A549 treated with RU486 at 1 μM for 4 hours (cell line): Measurements from ENCODE around the gene CDC34. TPM values are rescaled to one million over a fixed set of nuclear protein-coding genes. Genes with fewer than 3 reads are reported as not detected.

Source experiments
- total RNA-seq: library from RNA; stranded (reverse); fragments of 200-300 nt; extraction: Qiagen RNA extraction; gene quantifications from 5 replicates; pipeline ENCODE4 v1.2.3, GENCODE V29; 2022; ENCODE audit warnings: low read depth

CDC34 gene, protein sequence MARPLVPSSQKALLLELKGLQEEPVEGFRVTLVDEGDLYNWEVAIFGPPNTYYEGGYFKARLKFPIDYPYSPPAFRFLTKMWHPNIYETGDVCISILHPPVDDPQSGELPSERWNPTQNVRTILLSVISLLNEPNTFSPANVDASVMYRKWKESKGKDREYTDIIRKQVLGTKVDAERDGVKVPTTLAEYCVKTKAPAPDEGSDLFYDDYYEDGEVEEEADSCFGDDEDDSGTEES
- 59.4 to 109 TPM (median 103 TPM) in 5 replicates for total RNA-seq

DNA sequence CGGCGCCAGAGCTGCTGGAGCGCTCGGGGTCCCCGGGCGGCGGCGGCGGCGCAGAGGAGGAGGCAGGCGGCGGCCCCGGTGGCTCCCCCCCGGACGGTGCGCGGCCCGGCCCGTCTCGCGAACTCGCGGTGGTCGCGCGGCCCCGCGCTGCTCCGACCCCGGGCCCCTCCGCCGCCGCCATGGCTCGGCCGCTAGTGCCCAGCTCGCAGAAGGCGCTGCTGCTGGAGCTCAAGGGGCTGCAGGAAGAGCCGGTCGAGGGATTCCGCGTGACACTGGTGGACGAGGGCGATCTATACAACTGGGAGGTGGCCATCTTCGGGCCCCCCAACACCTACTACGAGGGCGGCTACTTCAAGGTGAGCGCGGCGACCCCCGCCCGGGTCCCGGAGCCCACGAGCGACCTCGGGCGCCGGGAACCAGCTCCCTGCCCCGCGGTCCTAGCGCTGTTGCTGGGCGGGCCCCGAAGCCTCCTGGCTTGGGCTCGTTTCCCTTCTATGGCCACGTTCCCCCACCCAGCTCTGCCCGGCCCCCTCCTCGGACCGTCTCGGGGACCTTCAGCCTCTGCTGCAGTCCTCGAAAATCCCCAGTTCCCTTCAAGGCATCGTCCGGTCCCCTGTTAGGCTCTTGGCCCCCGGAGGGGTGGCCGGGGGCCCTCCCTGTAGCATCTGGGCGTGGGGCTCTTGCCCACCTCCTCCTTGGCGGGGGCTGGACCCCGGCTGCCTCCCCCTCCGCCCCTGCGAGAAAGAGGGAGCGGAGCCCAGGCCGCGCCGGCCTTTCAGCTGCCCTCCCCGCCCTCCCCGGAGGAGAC lies at the start of gene CDC34:
Gene CDC34 (plus strand): TSS at position 8 of the 808 bp plus-strand sequence. CDS start 172 bp downstream, at position 180.

DNA sequence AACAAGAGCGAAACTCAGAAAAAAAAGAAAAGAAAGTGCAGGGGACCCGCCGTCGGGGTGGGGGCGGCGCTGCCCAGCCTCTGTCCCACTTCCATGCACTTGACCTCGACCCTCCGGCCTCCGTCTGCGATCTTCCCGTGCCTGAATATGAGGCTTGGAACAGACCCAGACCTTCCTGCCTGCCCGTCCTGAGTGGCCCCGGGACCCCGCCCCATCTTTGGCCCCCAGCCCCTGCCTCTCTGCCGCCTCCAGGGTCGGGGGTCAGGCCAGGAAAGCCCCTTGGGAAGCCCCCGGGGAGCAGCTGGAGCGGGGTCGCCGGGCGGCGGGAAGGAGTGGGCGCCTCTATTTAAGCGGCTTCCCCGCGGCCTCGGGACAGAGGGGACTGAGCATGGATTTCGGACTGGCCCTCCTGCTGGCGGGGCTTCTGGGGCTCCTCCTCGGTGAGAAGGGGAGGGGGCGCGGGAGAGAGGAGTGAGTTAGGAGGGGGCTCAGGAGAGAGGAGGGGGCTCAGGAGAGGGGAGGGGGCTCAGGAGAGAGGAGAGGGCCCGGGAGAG lies 35.4 kb upstream of the CDC34 start, which contains the start of gene MADCAM1:
Gene MADCAM1 (plus strand): TSS at position 375 of the 554 bp plus-strand sequence. CDS start 14 bp downstream, at position 389.

DNA sequence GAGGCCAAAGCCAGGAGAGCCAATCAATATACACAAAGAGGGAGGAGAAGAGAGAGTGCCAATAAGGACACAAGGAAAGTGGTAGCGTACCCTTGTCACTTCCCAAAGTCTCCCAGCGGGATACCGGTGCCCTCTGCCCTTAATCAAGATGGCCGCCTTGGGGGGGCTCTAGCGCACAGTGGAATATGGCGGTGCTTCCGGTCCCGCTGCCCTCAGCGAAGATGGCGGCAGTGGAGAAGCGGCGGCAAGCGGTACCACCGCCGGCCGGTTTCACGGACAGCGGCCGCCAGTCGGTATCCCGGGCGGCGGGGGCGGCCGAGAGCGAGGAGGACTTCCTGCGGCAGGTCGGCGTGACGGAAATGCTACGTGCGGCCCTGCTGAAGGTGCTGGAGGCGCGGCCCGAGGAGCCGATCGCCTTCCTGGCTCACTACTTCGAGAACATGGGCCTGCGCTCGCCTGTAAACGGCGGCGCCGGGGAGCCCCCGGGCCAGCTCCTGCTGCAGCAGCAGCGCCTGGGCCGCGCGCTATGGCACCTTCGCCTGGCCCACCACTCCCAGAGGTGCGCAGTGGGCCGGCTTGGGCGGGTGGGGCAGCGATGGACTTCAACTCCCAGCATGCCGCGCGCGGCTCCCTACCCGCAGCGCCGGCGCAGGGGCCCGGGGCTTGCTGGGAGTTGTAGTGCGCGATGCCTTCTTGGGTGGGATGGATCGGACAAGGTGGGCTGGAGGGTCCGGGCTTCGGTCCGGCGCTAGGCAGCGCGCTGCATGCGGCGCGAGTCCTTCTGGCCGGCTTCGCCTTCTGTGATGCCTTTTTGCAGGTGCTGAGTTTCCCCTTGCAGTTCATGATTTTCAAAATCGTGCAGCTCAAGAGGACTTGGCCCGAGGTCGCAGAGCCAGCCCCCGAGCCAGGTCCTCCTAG lies 24.0 kb upstream of the CDC34 start, which contains the start of gene TPGS1:
Gene TPGS1 (plus strand): TSS at position 212 of the 918 bp plus-strand sequence. CDS start 10 bp downstream, at position 222.

DNA sequence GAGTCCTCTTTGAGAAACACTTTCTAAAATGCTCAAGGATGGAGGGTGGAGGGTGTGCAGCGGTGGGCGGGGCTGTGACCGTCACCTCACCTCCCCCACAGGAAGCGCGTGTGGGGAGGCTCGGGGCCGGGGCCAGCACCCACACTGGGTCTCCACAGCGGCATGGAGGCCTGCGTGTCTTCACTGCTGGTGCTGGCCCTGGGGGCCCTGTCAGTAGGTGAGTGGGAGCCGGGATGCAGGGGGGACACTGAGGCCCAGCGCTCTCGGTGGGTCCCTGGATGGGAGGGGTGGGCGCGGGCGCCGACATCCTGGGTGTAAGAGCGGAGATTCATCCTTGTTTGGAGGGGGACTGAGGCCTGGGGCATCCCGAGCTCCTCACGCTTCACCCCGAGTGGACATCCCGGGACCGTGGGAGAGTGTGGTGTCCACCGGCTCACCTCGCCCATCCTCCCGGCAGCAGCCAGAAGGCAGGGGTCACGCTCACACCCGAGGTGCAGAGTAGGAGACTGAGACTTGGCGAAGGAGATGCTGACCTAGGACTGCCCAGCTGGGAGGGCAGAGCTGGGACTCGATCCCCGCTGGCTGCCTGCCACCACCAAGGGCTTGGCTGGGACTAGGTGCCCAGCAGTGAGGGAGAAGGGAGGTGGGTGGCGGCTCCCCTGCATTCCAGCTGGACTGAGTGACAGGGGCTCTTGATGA lies 12.5 kb downstream of the CDC34 start, which contains the start of gene GZMM:
Gene GZMM (plus strand): TSS at position 144 of the 699 bp plus-strand sequence. CDS start 19 bp downstream, at position 163.

DNA sequence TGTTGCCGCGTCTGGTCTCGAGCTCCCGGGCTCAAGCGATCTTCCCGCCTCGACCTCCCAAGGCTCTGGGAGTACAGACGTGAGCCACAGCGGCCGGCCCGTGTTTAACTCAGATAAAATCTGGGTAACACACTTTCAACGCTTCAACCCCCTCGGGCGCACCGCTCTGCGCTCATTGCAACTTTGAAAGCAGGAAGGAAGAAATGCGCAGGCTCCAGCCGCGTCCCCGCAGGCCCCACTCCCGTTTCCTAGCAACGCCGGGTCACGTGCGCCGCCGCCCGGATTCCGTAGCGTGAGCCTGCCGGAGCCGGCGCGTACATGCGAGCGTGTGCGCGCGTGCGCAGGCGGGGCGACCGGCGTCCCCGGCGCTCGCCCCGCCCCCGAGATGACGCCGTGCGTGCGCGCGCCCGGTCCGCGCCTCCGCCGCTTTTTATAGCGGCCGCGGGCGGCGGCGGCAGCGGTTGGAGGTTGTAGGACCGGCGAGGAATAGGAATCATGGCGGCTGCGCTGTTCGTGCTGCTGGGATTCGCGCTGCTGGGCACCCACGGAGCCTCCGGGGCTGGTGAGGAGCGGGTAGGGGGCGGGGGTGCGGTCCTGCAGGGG lies 40.7 kb downstream of the CDC34 start, which contains the start of gene BSG:
Gene BSG (plus strand): TSS at position 457 of the 603 bp plus-strand sequence. CDS start 39 bp downstream, at position 496.

DNA sequence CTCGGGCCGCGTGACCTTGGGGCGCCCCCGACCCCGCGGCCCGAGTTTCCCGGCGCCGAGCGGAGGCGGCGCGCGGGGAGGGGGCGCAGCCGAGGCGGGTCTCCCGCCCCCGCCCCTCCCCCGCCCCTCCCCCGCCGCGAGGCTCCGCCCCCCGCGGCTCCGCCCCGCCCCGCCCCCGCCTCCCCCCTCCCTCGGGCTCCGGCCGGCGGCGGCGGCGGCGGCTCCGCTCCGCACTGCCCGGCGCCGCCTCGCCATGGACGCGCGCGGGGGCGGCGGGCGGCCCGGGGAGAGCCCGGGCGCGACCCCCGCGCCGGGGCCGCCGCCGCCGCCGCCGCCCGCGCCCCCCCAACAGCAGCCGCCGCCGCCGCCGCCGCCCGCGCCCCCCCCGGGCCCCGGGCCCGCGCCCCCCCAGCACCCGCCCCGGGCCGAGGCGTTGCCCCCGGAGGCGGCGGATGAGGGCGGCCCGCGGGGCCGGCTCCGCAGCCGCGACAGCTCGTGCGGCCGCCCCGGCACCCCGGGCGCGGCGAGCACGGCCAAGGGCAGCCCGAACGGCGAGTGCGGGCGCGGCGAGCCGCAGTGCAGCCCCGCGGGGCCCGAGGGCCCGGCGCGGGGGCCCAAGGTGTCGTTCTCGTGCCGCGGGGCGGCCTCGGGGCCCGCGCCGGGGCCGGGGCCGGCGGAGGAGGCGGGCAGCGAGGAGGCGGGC lies 58.3 kb downstream of the CDC34 start, which contains the start of gene HCN2:
Gene HCN2 (plus strand): TSS at position 189 of the 703 bp plus-strand sequence. CDS start 65 bp downstream, at position 254.

Other genes with a start within 250 kb of the CDC34 start
- 76.7 to 118 TPM (median 109 TPM) in 5 replicates for gene PLPP2, start 240.4 kb upstream of the CDC34 start, total RNA-seq
- gene MIER2, start 187.0 kb upstream of the CDC34 start, total RNA-seq = 14.1 to 21.2 TPM (median 19.8 TPM) in 5 replicates
- gene C2CD4C, start 122.6 kb upstream of the CDC34 start, total RNA-seq = 0.15 to 0.61 TPM (median 0.54 TPM) in 5 replicates
- 0.63 to 1.4 TPM (median 0.97 TPM) in 5 replicates for gene SHC2, start 70.7 kb upstream of the CDC34 start, total RNA-seq
- 0.15 to 0.28 TPM (median 0.19 TPM) in 5 replicates for gene MADCAM1, start 35.3 kb upstream of the CDC34 start, total RNA-seq
- gene TPGS1, start 24.3 kb upstream of the CDC34 start, total RNA-seq = 11.8 to 19.1 TPM (median 18.1 TPM) in 5 replicates
- gene GZMM, start 12.3 kb downstream of the CDC34 start, total RNA-seq = 0.23 to 0.66 TPM (median 0.51 TPM) in 4 of 5 replicates, not detected in the other
- 636 to 735 TPM (median 683 TPM) in 5 replicates for gene BSG, start 40.8 kb downstream of the CDC34 start, total RNA-seq
- gene HCN2, start 58.1 kb downstream of the CDC34 start, total RNA-seq = 27.7 to 43.9 TPM (median 40.1 TPM) in 5 replicates
- 74.8 to 121 TPM (median 94.7 TPM) in 5 replicates for gene POLRMT, start 101.8 kb downstream of the CDC34 start, total RNA-seq
- 0.24 to 0.95 TPM (median 0.67 TPM) in 5 replicates for gene FGF22, start 108.1 kb downstream of the CDC34 start, total RNA-seq
- gene RNF126, start 131.5 kb downstream of the CDC34 start, total RNA-seq = 56.8 to 77.8 TPM (median 70.4 TPM) in 5 replicates
- gene FSTL3, start 144.6 kb downstream of the CDC34 start, total RNA-seq = 122 to 180 TPM (median 158 TPM) in 5 replicates
- 0.16 to 0.19 TPM in 2 of 5 replicates, not detected in the others for gene PRSS57, start 163.7 kb downstream of the CDC34 start, total RNA-seq
- gene PALM, start 177.2 kb downstream of the CDC34 start, total RNA-seq = 11.8 to 18.1 TPM (median 13.4 TPM) in 5 replicates
- gene MISP, start 219.4 kb downstream of the CDC34 start, total RNA-seq = 71.8 to 97.6 TPM (median 91.6 TPM) in 5 replicates